Measurements from ENCODE around the gene LMLN. TPM values are rescaled to one million over a fixed set of nuclear protein-coding genes. Genes with fewer than 3 reads are reported as not detected.
"Not testable (repeated sequence)": the region's sequence is repeated elsewhere in the genome, so short reads cannot be mapped to it uniquely, and the experiment has no call there.

The LMLN gene
- polyA plus RNA-seq, 4 donors = 8.2 to 10.8 (median 8.5) TPM

DNA sequence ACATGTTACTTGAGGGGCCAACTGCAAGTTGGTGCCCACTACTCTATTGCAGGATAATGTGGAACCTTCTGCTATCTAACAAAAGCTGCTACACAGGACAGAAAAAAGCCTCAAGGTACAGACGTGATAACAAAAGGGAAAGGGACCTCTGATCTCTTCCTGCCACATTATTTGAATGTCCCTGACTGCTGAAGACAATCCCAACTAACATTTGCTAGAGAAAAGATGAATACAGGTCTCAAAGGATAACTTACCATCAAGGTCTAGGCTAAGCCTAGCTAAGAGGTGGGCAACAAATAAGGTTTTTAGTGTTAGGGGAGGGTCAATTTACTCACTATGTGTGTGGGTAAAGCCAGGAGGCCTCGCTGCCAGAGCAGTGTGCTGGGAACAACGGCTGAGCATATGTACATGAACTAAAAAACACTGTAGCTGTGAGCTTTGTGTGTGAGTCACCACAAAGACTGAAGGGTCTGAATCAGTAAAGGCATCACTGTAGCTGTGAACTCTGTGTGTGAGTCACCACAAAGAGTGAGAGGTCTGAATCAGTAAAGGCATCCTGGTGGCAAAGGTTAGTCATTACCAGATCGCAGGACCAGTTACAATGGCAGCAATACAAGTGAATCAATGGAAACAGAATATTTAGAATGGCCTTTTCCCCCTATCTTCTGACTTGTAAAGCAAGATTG is 111.7 kb downstream of the LMLN start:
- no peak for DNase-seq (ENCODE audit: low read depth in 4 of 4, low spot score in 3 of 4)

DNA sequence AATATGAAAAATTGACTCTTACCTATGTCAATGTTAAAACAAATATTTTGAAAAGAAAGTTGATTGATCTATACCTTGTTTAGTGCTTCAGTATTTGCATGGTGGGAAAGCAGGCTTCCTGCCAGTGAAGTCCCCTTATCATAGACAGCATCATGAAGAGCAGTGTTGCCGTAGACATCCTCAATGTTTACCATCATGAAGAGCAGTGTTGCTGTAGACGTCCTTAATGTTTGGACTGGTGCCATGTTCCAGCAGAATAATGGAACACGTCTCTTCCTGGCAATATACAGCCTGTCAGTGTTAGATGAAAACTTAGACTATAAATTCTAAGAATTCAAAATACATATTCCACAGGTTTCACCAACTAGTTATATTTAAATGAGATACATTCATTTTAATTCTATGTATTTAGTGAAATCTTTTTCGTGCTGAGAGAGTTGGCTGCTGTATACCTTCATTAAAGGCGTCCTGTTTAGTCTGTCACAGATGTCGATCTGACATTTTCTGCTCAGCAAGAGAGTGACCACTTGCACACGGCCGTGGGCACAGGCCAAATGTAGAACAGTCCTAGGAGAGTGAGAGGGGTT is 116.8 kb downstream of the LMLN start:
- DNase-seq (ENCODE audit: low read depth in 4 of 4, low spot score in 3 of 4) = no peak

DNA sequence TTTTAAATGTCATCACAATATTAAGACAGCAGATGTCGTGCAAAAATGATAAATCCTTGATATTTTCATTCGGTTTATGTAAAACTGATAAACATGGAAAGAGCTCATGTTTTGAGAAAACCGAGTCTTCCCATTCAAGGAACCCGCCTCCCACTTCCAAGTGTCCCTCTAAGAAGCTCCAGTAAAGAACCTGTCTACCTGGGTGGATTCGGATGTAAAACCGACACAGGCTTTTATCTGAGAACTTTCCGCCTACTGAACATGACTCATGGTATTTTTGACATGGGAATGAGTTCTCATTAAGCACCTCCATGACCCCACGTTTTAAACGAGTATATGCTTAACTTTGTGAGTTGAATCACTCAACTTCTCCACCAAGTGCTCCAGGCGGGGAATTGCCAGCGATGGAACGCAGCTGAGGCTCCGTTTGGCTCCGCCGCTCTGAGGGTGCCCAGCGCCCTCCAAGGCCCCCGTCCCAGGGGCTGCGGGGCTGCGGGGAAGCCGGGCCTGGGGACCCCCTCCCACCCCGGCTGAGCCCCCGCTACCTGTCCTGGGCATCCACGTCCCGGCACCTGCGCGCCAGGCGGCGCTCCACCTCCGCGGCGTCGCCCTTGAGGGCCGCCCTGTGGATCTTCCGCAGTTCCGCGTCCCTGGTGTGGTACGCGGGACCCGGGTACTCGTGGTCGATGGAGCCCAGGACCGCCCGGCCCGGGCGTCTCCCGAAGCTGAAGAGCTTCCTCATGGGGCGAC is 119.9 kb downstream of the LMLN start:
- peak in 1 of 4 donors; percentile 5 for DNase-seq (ENCODE audit: low read depth in 4 of 4, low spot score in 3 of 4)

DNA sequence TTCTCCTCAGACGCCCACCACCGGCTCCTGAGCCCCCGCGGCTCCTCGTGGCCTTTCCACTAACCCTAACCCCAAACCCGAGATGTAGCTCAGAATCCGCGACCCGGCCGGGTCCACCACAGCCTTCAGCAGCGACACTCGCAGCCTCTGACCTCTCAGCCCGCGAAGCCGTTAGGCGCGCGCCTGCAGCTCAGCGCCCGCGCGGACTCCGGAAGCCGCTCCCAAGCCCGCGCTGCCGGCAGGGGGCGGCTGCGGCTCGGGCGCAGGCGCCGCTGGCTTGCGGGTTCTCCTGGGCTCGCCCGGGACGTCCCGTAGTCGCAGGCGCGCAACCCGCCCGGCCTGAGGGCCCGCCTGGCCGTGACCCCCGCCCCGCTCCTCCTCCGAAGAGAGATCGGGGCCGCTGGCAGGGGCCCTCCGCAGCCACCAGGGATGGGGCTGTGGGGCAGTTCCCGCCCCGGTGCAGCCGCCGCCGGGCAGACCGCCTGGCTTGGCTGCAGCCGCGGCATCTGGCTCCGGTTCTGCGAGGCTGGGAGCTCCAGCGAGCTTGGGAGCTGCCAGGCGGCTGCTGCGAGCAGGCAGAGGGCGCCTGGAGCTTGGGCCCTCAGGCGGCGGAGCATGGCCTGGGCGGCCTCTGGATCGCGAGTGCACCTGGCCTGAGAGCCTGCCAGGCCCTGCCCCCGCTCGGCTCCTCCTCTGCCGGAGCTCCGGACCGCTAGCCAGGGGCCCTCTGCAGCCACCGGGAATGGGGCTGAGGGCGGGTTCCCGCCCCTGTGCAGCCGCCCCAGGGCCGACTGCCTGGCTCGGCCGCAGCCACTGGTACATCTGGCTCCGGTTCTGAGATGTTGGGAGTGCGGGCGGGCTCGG is 120.7 kb downstream of the LMLN start:
- peak; percentile 56 to 66 (median 57) for DNase-seq (ENCODE audit: low read depth in 4 of 4, low spot score in 3 of 4)

DNA sequence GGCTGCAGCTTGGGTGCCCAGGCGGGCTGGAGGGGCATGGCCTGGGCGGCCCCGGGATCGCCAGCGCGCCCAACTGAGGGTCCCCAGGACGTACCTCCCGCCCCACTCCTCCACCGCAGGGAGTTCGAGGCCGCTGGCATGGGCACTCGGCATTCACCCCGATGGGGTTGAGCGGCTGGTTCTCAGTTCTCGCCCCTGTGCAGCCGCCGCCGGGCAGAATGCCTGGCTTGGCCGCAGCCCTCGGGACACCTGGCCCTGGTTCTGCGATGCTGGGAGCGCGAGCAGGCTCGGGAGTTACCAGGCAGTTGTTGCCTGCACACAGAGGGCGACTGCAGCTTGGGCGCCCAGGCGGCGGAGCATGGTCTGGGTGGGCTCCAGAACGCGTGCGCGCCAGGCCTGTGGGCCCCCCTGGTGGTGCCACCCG is 121.4 kb downstream of the LMLN start:
- DNase-seq (ENCODE audit: low read depth in 4 of 4, low spot score in 3 of 4) = no peak

DNA sequence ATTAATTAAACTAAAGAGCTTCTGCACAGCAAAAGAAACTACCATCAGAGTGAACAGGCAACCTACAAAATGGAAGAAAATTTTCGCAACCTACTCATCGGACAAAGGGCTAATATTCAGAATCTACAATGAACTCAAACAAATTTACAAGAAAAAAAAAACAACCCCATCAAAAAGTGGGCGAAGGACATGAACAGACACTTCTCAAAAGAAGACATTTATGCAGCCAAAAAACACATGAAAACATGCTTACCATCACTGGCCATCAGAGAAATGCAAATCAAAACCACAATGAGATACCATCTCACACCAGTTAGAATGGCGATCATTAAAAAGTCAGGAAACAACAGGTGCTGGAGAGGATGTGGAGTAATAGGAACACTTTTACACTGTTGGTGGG is 122.2 kb downstream of the LMLN start:
- DNase-seq (ENCODE audit: low read depth in 4 of 4, low spot score in 3 of 4) = not testable (repeated sequence)

DNA sequence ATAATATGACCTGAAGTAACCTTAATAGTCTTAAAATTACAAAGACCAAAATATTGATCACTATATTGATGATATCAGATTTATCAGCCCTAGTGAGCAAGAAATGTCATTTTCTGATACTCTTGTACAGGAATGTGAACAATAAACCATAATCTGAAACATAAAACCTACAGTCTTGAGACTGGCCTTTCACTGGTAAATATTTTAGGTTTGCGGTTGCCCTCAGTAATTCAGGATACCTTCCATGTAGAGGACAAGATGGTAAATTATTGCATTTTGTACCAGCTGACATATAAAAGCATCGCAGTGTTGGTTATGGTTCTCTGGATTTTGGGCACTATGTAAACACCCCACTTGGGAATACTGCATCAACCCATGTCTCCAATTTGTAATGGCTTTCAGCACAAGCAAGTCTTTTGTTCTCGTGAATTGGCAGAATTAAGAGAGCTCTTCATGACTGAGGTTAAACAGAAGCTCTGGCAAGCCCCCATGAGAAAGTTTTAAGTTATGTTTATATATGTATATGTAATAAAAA is 128.5 kb downstream of the LMLN start:
- no peak for DNase-seq (ENCODE audit: low read depth in 4 of 4, low spot score in 3 of 4)

DNA sequence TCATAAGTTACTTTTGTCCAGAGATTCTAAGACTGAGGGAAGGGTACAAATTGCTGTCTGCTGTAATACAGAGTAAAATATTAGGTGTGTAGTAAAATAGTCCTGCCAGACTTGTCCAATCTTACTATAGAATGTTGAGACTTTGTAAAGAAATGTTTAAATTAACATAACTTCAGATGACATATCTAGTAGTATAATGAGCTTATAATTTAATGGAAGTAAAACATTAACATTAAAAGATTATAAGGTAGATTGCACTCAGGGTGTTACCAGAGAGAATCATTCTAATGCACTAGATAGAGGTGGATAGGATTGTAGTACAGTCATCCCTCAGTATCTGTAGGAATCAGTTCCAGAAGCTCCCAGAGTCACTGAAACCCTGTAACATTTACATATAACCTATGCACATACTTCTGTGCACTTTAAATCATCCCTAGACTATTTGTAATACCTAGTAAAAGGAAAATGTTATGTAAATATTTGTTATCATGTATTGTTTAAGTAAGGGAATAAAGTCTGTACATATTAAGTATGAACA is 130.8 kb downstream of the LMLN start:
- DNase-seq (ENCODE audit: low read depth in 4 of 4, low spot score in 3 of 4) = no peak

DNA sequence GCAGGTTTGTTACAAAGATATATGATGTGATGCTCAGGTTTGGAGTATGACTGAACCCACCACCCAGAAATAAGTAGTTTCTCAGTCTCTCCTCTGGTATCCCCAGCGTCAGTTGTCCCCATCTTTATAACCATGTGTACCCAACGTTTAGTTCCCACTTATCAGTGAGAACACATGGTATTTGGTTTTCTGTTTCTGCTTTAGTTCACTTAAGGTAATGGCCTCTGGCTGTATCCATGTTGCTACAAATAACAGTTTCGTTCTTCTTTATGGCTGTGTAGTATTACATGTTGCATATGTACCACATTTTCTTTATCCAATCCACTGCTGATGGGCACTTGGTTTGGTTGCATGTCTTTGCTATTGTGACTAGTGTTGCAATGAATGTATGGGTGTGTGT is 132.3 kb downstream of the LMLN start:
- no peak for DNase-seq (ENCODE audit: low read depth in 4 of 4, low spot score in 3 of 4)

DNA sequence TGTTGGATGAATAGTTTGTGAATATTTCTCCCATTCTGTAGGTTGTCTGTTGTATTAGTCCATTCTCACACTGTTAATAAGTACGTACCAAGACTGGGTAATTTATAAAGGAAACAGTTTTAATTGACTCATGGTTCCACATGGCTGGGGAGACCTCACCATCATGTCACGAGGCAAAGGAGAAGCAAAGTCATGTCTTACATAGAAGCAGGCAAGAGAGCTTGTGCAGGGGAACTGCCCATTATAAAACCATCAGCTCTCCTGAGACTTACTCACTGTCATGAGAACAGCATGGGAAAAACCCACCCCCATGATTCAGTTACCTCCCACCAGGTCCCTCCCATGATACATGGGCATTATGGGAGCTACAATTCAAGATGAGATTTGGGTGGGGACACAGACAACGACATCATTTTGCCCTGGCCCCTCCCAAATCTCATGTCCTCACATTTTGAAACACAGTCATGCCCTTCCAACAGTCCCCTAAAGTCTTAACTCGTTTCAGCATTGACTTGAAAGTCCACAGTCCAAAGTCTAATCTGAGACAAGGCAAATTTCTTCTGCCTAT is 133.2 kb downstream of the LMLN start:
- no peak for DNase-seq (ENCODE audit: low read depth in 4 of 4, low spot score in 3 of 4)

Other genes with a start within 250 kb of the LMLN start
- 10 to 100 TPM in 1 of 4 donors, 1 to 10 TPM in 3; 8.3 to 11.6 (median 9.6) TPM for gene RUBCN, start 223.3 kb upstream of the LMLN start, polyA plus RNA-seq (ENCODE audit: insufficient read length in 4 of 4)
- gene FYTTD1, start 210.3 kb upstream of the LMLN start, polyA plus RNA-seq (ENCODE audit: insufficient read length in 4 of 4) = 100 to 1,000 TPM in 3 of 4 donors, 10 to 100 TPM in 1; 93.3 to 113 (median 108) TPM
- 10 to 100 TPM; 33.4 to 39.3 (median 37.2) TPM for gene LRCH3, start 169.0 kb upstream of the LMLN start, polyA plus RNA-seq (ENCODE audit: insufficient read length in 4 of 4)
- 1,000 to 10,000 TPM; 1,537 to 1,824 (median 1,711) TPM for gene RPL35A, start 10.0 kb upstream of the LMLN start, polyA plus RNA-seq (ENCODE audit: insufficient read length in 4 of 4)

All from right renal pelvis (tissue), 4 donors.